Measurements from ENCODE around the gene SPAG5.

GRCh38 chr17:28547096-28547622 is 51.7 kb downstream of the SPAG5 start:
- TF ChIP-seq CTCF (IDR thresholded peaks at IDR 0.05) = no peak
- no peak for TF ChIP-seq ZFX (IDR thresholded peaks at IDR 0.05; ENCODE audit: borderline replicate concordance)
